Fibroblast of skin of right biceps (primary cell): Measurements from ENCODE around the gene CD300A.
A peak's percentile ranks its signal among the peaks of the same experiment; 100 is the strongest.

Source experiments
- DNase-seq: peaks from one replicate; pipeline ENCODE4 v3.0.0-alpha.2; 2013

Gene CD300A

DNA sequence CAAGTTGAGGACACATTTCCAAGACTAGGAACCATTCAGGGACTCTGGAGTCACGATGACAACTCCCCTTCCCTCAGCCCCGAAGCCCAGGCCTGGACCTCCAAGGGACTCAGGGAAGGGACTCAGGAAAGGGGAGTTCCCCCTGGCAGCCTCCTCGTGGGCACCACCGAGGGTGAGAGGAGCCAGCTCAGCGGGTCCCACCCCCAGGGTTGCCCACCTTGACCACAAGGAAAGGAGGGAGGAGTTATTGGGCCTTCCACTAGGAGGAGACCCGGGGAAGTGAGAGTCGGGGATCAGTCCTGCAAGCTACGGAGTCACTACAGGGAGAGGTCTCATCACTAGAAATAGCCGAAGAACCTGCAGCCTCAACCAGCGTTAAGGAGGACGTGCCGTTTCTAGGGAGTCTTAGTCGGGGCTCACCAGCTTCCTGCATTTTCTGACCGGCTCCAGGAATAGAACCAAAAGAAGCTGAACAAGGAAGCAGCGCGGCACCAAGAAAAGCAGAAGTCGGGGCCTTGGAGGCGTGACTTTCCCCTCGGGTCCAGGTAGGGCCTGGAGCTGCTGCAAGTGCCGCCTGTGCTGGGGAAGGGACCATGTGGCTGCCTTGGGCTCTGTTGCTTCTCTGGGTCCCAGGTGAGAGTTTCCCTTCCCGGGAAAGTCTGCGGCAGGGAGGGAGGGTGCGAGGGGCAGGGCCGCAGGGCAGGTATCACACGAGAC lies at the start of gene CD300A:
CD300A (plus strand) TSS at position 524 of the 717 bp plus-strand sequence; CDS start at position 594, 70 bp downstream.
- DNase-seq: no peak

DNA sequence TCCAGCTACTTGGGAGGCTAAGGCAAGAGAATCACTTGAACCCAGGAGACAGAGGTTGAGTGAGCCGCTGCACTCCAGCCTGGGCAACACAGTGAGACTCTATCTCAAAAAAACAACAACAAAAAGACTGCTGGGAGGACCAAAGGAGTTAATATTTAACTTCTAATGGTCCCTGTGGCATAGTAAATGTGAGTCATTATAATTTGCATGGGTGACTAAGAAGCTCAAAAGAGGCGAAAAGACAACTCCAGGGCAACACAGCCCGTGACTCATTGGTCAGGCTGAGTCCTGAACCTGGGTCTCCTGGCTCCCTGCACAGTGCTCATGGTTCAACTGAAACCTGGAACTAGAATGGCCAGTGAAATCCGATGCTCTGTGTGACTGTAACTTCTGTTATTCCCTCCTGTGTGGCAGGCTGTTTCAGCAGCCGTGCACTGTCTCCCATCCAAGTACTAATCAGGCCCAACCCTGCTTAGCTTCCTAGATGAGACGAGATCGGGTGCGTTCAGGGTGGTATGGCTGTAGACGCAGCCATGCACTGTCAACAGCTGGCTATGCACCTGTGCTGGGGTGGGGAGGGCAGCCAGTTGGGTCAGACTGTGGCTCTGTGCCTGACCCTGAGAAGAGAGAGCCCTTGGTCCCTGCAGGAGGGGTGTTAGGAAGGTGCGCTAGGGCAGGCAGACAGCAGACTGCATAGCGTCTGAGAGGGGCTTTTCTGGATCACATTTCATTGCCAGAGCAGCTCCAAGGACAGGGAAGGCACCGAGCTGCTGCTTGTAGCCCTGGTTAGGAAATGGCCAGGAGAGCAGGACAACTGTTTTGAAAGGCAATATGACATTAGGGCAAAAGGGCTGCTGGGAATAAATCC lies 49.0 kb upstream of the CD300A start:
- DNase-seq: peak; percentile 57

- DNase-seq: no peak
These were observed 46.5 kb upstream of the CD300A start for GRCh38 chr17:74419928-74420411.

- no peak for DNase-seq
These were observed 42.3 kb upstream of the CD300A start for GRCh38 chr17:74424117-74424516.

- DNase-seq: no peak
These were observed 41.8 kb upstream of the CD300A start for GRCh38 chr17:74424657-74425056.

- no peak for DNase-seq
These were observed 39.8 kb upstream of the CD300A start for GRCh38 chr17:74426551-74427047.

GRCh38 chr17:74427048-74427762 lies 39.2 kb upstream of the CD300A start:
- DNase-seq: no peak

DNA sequence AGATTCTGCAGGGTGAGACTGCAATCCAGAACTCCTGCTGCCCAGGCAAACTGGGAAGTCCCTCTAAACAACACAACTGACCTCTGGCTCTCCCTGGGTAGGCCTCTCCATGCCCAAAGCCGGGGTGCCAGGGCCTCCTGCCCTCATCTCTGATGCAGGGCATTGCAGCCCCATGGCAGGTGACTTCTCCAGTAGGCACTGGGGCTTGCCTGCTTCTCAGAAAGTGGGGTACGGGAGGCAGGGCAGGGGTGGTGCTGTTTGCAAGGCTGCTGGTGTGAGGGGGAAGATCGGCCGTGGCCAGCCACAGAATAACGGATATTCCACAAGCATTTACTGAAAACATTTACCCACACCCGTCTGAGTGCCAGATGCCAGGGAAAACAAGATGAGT lies 38.7 kb upstream of the CD300A start:
- DNase-seq: no peak

DNA sequence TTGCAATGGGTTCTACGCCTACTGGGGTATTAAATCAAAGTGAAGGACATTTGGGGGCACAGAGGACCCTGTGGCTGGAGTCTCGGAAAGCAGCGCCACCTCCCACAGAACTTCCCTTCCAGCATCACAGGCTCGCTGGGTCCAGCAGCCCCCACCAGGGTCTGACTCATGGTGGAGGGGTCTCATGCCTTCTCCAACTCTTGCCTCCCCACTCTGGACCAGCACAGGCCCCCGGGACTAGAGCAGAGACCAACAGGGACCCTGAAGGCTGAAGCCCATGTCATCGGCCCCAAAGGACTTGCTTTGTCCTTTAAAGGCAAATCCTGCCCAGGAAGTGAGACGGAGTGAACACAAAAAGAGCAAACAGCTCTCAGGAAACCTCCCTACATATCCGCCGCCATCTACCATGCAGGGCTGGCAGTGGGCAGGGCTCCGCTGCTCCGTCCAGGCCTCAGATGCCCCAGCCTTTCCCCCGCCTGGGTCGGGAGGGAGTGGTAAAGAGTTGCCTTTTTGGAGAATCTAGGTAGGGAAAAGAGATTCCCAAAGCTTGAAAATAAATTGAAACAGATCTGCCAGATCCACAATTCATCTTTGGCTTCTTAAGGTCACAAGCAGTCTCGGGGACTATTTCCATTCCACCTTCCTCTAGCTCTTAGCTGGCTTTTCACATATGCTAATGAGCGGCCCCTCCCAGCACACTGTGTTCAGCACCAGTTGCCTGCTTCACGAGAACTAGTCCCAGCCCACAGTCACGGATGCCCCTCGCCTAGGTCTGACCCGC lies 36.6 kb upstream of the CD300A start:
- no peak for DNase-seq

DNA sequence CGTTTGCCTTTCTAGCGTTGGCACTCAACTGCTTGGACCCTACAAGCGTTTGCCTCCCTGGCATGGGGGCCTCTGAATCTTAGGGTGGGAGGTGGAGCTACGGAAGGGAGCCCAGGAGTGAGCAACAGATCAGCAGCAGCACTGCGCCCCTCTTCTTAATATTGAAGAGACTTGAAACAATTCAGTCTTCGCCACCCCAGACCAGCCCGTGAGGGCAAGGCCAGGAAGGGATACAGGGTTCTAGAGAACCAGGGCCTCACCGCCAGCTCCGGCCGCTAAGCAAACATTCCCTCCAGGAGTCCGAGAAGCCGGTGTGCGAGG lies 36.1 kb upstream of the CD300A start:
- no peak for DNase-seq

- peak; percentile 72 for DNase-seq
These were observed 35.5 kb upstream of the CD300A start for GRCh38 chr17:74430706-74431567.

DNA sequence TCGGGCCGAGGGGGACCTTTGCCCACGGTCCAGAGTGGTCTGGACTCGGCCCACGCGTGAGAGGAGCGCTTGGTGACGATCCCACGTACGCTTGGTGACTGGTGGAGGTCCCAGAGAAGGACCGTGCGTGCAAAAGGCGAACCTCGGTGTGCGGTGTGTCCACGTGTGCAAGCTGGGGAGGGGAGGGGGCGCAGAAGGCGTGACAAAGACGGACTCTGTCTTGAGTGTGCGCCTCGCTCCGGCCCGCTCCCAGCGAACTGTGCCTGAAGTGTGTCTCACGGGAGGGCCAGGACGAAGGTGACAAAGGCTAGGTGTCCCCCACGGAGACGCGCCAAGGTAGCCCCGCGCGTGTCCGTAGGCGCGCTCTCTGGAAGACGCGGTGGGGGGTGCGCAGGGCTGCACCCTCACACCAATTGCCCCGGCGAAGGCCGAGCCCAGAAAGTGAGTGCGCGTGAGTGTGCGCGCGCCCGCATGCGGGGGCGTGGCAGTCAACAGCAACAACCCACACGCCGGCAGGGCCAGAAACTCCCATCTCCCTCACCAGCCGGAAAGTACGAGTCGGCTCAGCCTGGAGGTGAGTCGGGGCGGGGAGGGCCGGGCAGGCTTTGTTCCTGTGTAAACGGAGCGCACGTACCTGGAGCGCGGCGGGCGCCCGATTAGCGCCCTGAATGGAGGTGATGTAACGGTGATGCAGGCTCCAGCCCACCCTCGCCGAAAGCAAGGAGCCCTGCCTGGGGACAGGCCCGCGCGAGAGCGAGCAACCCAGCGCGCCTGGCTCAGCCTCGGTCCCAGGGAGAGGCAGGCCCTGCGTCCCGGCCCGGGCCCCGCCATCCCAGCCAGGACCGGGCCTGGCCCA lies 34.6 kb upstream of the CD300A start, which contains the start of gene GPRC5C:
GPRC5C (plus strand) TSS at position 521 of the 856 bp plus-strand sequence. CDS start 7,689 bp downstream, outside the sequence.
- DNase-seq: peak; percentile 25

- DNase-seq: no peak
These were observed 34.1 kb upstream of the CD300A start for GRCh38 chr17:74432424-74432690.

DNA sequence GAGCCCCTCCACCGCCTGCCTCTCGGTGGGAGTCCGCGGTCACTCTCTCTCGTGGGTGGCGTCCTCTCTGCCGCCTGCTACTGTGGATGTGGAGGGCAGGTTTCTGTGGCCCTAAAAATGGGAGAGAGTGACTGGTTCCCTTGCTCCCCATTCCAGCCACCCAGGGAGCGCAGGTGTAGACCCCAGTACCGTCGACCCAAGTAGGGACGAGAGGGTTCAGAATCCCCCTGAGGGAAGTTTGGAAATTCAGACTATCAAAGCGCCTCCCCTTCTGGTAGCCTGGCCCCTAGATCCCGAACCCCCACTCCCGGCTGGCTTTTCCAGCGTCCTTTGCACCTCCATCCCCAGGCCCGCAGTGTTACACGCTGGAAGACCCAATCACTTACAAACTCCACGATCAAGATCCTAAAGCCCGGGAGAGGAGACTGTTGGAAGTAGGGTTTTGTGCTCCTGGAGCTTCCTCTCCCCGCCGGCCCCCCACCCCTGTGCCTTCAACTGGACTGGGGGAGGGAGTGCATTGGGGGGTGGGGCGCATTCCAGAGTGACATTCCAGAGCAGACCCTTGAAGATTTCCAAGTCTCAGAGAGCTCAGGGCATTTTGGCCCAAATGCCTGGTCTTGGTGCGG lies 33.6 kb upstream of the CD300A start:
- no peak for DNase-seq

GRCh38 chr17:74433421-74434121 lies 32.9 kb upstream of the CD300A start:
- DNase-seq: peak; percentile 12

- no peak for DNase-seq
These were observed 30.6 kb upstream of the CD300A start for GRCh38 chr17:74435775-74436359.

- DNase-seq: no peak
These were observed 28.7 kb upstream of the CD300A start for GRCh38 chr17:74437702-74438101.

- no peak for DNase-seq
These were observed 26.5 kb upstream of the CD300A start for GRCh38 chr17:74439691-74440567.
